ENCODE measurements around the gene RDH16.

- TF ChIP-seq CTCF (conservative IDR thresholded peaks at IDR 0.05) (no peak), ZFX (IDR thresholded peaks at IDR 0.05) (no peak)
These were observed 33.4 kb upstream of the RDH16 start for GRCh38 chr12:56990648-56991318.

Data from C4-2B (cell line).